Endothelial cell of hepatic sinusoid (primary cell): ENCODE data around the gene OSCP1.

Experiments used
- in situ Hi-C: cut with HindIII; loops from 2 replicates; pipeline ENCODE4 v1.10.0; 2017; ENCODE audit warnings: low sequenced_read_pairs

OSCP1 gene

GRCh38 chr1:36386265-36387140, 63.7 kb downstream of the OSCP1 start:
- in situ Hi-C loops, result no loop called here

- in situ Hi-C loops, result no loop called here
Observed at GRCh38 chr1:36385410-36386264, 64.6 kb downstream of the OSCP1 start, which contains the start of gene STK40. STK40 (minus strand) TSS chr1:36385924; CDS start chr1:36361332, 24,592 bp downstream.

DNA sequence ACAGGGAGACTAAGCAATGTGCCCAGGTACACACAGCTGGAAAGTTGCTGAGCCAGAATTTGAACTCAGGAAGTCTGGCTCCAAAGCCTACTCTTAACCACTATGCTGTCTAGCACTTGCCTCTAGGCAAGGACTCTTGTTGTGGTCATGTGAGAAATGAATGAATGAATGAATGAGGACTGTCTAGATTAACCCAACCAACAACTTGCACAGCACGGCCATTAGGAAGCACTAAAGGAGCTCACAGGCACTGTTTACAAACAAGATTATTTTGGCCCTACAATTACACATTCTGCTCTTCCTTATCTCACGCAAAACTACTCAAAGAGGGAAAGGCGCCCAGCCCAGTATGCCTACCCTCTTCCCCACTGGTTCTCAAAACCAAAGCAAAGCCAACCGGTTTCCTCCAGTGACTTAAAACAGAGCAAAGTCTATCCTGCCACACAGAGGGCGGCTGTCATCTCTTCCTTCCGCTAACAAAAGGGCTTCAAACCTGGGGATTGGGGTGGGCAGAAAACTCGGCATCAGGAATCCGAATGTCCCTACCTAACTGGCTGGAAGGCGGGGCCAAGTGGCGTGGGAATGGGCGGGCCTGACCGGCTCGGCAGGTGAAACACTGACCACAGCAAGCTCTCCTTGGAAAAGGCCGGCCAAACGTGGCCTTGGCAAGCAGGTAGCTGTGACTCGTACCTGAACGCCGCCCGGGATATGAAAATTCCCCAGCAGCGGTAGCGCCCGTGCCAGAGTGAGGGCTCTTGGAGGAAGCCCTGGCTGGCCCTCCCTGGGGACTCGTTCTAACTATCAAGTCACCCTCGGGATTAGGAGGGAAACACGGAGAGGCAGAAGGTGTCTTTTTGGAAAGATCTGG, 65.5 kb downstream of the OSCP1 start:
- in situ Hi-C loops, result no loop called here

DNA sequence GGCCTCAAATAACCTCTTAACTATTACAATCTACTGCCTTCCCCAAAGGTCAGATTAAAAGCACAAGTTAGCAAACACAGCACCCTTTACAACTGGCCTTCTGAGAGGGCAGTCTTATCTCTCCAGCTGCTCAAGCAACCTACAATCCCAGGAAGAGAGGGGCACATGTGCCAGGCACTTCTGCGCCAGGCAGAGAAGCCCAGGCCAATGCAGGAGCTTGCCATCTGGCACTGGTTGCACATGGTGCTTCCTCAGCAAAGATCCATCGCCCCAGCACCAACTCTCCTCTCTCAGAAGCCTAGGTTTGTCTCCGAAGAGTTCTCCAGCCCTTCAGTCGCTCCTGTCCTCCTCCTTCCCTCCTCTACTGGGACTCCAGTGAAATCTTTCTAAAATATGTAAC, 67.0 kb downstream of the OSCP1 start:
- in situ Hi-C loops, result no loop called here

GRCh38 chr1:36382669-36383068, 67.6 kb downstream of the OSCP1 start:
- in situ Hi-C loops, result no loop called here

DNA sequence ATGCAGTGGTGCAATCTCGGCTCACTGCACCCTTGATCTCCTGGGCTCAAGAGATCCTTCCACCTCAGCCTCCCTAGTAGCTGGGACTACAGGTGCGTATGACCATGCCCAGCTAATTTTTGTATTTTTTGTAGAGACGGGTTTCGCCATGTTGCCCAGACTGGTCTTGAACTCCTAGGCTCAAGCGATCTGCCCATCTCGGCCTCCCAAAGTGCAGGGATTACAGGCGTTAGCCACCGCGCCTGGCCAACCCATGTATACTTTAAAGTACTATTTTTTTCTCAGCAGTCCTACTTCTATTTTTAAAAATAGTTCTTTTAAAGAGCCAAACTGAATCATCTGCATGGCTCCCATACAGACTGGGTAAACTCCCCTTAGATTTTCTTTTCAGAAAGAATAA, 68.0 kb downstream of the OSCP1 start:
- in situ Hi-C loops, result no loop called here

DNA sequence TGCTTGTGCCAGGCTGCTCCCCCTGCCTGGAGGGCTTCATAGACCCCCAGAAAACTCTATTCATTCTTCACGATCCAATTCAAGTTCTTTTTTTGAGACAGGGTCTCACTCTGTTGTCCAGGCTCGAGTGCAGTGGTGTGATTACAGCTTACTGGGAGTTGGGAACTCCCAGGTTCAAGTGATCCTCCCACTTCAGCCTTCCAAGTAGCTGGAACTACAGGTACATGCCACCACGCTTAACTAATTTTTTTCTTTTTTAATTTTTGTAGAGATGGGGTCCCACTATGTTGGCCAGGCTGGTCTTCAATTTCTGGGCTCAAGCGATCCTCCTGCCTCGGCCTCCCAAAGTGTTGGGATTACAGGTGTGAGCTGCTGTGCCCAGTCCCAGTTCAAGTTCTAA, 68.8 kb downstream of the OSCP1 start:
- in situ Hi-C loops, result no loop called here

- in situ Hi-C loops, result no loop called here
Observed at GRCh38 chr1:36380782-36381181, 69.5 kb downstream of the OSCP1 start.

- in situ Hi-C loops, result no loop called here
Observed at GRCh38 chr1:36380143-36380619, 70.1 kb downstream of the OSCP1 start.

DNA sequence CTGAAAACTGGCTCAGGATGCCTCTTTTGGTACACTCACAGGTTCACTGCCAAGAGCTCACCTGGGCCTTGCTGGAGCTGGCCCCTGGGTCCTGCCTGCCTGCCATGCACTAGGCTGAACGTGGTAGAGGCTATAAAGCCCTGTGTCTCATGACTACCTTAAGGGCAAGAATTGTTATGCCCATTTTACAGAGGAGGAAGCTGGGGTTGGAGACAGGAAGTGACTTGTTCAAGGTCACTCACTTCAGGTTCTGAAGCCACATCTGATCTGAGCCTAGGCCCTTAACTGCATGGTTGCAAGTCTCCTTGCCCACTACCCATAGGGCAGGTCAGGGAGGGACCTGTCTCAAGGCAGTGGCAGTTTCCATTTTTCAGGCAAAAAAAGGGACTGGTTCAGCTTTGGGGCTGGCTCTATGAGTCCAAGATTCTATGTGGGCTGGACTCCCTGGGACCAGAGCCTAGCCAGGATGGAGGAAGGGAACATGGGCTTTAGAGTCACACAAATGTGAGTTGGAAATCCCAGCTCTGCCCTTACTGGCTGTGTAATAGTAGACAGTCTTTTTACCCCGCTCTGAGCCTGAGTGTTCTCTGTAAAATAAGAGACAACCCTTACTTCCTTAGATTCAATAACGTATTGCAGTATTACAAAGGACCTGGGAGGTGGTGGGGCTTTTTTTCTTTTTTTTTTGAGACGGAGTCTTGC, 72.3 kb downstream of the OSCP1 start:
- in situ Hi-C loops, result no loop called here

DNA sequence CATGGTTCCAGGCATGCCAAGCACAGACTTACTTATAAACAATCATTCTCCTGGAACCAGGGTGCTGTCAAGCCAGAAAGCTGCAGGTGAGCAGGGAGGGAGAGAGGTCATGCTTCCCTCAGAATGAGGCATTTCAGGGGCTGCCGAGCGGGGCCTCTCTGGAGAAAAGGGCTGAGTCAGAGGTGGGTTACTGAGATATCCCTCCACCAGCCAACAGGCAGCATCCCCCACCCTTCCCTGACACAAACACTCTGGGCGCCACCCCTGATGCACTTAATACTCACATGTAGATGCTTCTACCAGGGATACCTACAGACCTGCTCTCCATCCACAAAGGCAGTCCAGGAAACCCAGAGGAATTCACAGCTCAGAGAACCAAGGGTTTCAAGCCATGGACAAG, 77.6 kb downstream of the OSCP1 start:
- in situ Hi-C loops, result no loop called here

DNA sequence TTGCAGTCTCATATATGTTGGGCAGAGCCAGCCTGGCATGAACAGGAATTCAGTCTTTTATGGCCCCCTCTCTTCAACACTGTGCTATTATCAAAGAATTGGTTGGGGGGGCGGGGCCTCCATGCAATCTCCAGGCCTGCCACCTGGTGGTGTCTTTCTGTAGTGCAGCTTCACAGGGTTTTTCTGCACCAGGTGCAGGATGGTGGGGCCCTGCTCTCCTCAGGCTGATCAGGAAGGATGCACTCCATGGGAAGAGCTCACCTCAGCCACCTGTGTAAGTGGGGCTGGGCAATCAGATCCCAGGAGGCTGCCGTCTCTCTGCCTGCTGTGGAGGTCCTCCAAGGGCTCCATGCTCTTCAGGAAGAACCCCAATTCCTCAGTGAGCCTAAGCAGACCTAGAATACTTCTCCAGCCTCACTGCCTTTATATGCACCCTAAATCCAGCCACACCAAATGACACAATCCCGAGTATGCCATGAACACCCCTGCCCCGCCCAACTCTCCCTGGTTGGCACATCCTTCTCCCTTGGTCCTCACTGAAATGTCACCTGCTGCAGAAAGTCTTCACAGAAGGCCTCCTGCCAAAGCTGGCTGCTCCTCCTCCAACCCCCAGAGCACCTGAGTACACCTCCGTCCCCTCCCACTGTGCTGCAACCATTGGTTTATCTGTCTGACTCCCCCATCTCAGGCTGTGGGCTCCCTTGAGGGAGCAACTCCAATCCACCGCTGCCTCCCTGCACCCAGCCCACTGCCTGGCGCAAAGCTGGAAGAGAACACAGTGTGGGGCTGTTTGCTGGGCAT, 81.0 kb downstream of the OSCP1 start:
- in situ Hi-C loops, result no loop called here
